Measurements from ENCODE around the gene ANLN. TPM values are rescaled to one million over a fixed set of nuclear protein-coding genes. Genes with fewer than 3 reads are reported as not detected.

ANLN gene
- total RNA-seq, 2 experiments from 2014 or later = 62.4 to 64.8 TPM

Other genes starting within 250 kb of the ANLN start
- under 1 TPM; 0.49 to 0.50 TPM for gene EEPD1, start 236.6 kb upstream of the ANLN start, total RNA-seq